GM11168 (cell line): ENCODE results near the gene C1orf53.

Experiments used
- in situ Hi-C: fragments of 300-500 bp; cut with MboI; formaldehyde crosslinking; loops from one replicate; pipeline ENCODE4 v1.12.0; 2022; ENCODE audit warnings: low sequenced_read_pairs; ENCODE audit not compliant: unreplicated experiment

Gene C1orf53

GRCh38 chr1:197907846-197908616, 5.6 kb downstream of the C1orf53 start:
- in situ Hi-C loops: no loop called here

GRCh38 chr1:197908716-197909220, 6.3 kb downstream of the C1orf53 start:
- in situ Hi-C loops: no loop called here

- in situ Hi-C loops: no loop called here
Observed at GRCh38 chr1:197909384-197909783, 7.0 kb downstream of the C1orf53 start.

- in situ Hi-C loops: no loop called here
Observed at GRCh38 chr1:197910120-197910991, 7.9 kb downstream of the C1orf53 start.

GRCh38 chr1:197911111-197911856, 8.9 kb downstream of the C1orf53 start:
- in situ Hi-C loops: no loop called here

- in situ Hi-C loops: no loop called here
Observed at GRCh38 chr1:197911857-197912696, 9.6 kb downstream of the C1orf53 start.

- in situ Hi-C loops: no loop called here
Observed at GRCh38 chr1:197912739-197913494, 10.5 kb downstream of the C1orf53 start.

GRCh38 chr1:197913495-197914276, 11.3 kb downstream of the C1orf53 start:
- in situ Hi-C loops: no loop called here

GRCh38 chr1:197914510-197914909, 12.1 kb downstream of the C1orf53 start:
- in situ Hi-C loops: no loop called here

- in situ Hi-C loops: no loop called here
Observed at GRCh38 chr1:197915260-197915861, 12.9 kb downstream of the C1orf53 start.

- in situ Hi-C loops: no loop called here
Observed at GRCh38 chr1:197915862-197916499, 13.6 kb downstream of the C1orf53 start.

- in situ Hi-C loops: no loop called here
Observed at GRCh38 chr1:197916500-197916983, 14.1 kb downstream of the C1orf53 start.

GRCh38 chr1:197917805-197918651, 15.6 kb downstream of the C1orf53 start:
- in situ Hi-C loops: no loop called here

GRCh38 chr1:197918807-197919345, 16.4 kb downstream of the C1orf53 start:
- in situ Hi-C loops: no loop called here

GRCh38 chr1:197919346-197920066, 17.1 kb downstream of the C1orf53 start:
- in situ Hi-C loops: no loop called here
